ENCODE results near the gene SYVN1.

DNA sequence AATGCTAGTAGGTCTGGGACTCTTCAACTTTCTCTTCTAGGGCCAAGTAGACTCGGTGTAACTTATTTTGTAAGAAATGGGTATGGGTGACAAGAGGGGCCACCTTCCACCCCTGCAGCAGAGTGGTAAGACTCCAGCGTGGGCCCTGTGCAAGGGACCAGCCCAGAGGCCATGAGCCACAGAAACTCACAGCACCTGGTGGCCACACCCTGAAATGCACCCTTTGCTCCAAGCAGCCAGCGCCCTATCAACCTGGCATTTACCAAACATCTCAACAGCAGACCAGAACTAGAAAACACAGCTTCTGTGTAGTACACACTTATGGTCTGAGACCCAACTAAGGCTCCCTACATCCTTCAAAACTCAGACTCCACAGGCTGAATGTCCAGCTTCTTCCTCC, 56.2 kb downstream of the SYVN1 start:
- TF ChIP-seq, protein P1, sequence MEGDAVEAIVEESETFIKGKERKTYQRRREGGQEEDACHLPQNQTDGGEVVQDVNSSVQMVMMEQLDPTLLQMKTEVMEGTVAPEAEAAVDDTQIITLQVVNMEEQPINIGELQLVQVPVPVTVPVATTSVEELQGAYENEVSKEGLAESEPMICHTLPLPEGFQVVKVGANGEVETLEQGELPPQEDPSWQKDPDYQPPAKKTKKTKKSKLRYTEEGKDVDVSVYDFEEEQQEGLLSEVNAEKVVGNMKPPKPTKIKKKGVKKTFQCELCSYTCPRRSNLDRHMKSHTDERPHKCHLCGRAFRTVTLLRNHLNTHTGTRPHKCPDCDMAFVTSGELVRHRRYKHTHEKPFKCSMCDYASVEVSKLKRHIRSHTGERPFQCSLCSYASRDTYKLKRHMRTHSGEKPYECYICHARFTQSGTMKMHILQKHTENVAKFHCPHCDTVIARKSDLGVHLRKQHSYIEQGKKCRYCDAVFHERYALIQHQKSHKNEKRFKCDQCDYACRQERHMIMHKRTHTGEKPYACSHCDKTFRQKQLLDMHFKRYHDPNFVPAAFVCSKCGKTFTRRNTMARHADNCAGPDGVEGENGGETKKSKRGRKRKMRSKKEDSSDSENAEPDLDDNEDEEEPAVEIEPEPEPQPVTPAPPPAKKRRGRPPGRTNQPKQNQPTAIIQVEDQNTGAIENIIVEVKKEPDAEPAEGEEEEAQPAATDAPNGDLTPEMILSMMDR (IDR thresholded peaks at IDR 0.05): peak in 3 of 4 experiments; percentile 35 to 59 (median 52)
- TF ChIP-seq POLR2AphosphoS5 (IDR thresholded peaks at IDR 0.05): no peak
- TF ChIP-seq POLR2A (IDR thresholded peaks at IDR 0.05): no peak
